LNCaP clone FGC (cell line): ENCODE measurements around the gene MPPED2.

Experiments used
- DNase-seq: peaks from one replicate; pipeline ENCODE4 v3.0.0-alpha.2; 2011; ENCODE audit warnings: low read depth
- H3K4me3 ChIP-seq: 2 replicates; pipeline ENCODE4 v1.5.1; 2011; ENCODE audit warnings: mild to moderate bottlenecking, low read depth, low read length, control low read depth
- TF ChIP-seq, protein P1 (sequence below): IDR thresholded peaks from 2 replicates; pipeline ENCODE4 v1.5.1; 2012; ENCODE audit warnings: mild to moderate bottlenecking; ENCODE audit not compliant: control insufficient read depth, insufficient read depth; ENCODE audit errors: extremely low read depth

MPPED2 gene

GRCh38 chr11:30481330-30481729, 104.8 kb downstream of the MPPED2 start:
- DNase-seq: no peak
- no peak overlapping the region for H3K4me3 ChIP-seq
- TF ChIP-seq, protein P1, sequence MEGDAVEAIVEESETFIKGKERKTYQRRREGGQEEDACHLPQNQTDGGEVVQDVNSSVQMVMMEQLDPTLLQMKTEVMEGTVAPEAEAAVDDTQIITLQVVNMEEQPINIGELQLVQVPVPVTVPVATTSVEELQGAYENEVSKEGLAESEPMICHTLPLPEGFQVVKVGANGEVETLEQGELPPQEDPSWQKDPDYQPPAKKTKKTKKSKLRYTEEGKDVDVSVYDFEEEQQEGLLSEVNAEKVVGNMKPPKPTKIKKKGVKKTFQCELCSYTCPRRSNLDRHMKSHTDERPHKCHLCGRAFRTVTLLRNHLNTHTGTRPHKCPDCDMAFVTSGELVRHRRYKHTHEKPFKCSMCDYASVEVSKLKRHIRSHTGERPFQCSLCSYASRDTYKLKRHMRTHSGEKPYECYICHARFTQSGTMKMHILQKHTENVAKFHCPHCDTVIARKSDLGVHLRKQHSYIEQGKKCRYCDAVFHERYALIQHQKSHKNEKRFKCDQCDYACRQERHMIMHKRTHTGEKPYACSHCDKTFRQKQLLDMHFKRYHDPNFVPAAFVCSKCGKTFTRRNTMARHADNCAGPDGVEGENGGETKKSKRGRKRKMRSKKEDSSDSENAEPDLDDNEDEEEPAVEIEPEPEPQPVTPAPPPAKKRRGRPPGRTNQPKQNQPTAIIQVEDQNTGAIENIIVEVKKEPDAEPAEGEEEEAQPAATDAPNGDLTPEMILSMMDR: no peak

GRCh38 chr11:30479899-30480298, 106.3 kb downstream of the MPPED2 start:
- no peak for DNase-seq
- no peak overlapping the region for H3K4me3 ChIP-seq
- TF ChIP-seq, protein P1: no peak

GRCh38 chr11:30478923-30479322, 107.2 kb downstream of the MPPED2 start:
- TF ChIP-seq, protein P1: no peak
- no peak for DNase-seq
- no peak overlapping the region for H3K4me3 ChIP-seq

GRCh38 chr11:30477061-30477460, 109.1 kb downstream of the MPPED2 start:
- TF ChIP-seq, protein P1: no peak
- no peak overlapping the region for H3K4me3 ChIP-seq
- no peak for DNase-seq

- DNase-seq: no peak
- no peak overlapping the region for H3K4me3 ChIP-seq
- TF ChIP-seq, protein P1: no peak
These were observed 111.8 kb downstream of the MPPED2 start for GRCh38 chr11:30474151-30474954.

GRCh38 chr11:30471244-30471643, 114.9 kb downstream of the MPPED2 start:
- no peak overlapping the region for H3K4me3 ChIP-seq
- DNase-seq: no peak
- TF ChIP-seq, protein P1: no peak

- TF ChIP-seq, protein P1: no peak
- no peak overlapping the region for H3K4me3 ChIP-seq
- no peak for DNase-seq
These were observed 117.3 kb downstream of the MPPED2 start for GRCh38 chr11:30468881-30469280.
